Measurements from ENCODE around the gene TRAM2. TPM values are rescaled to one million over a fixed set of nuclear protein-coding genes. Genes with fewer than 3 reads are reported as not detected.

TRAM2 gene
- total and polyA plus RNA-seq, 2 of the 8 experiments (the other 6 are each of a cell fraction or from before 2014, with no cell fraction given): 9.0 to 21.4 TPM

DNA sequence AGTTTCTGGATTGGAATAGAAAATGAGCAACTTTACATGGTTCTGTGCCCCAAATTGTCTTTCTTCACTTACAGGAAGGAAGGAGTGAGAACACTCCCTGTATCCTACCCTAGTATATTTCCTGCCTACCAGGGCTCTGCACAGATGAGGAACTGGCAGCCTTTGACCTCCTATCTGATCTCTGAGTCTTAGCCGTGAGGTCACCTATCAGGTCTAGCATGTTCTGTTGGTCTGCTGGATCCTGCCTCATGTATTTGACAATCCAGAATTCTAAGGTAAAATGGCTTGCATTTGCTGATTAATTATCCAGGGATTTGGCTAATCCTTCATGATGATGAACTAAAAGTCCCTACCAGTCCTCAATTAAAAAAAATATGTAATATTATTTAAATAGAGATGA, 35.0 kb upstream of the TRAM2 start:
- POLR2A ChIA-PET (ENCODE audit: partially characterized antibody): interaction anchor here (1.4 kb wide), 1 partner anchor 10 kb away, joined by 5 read pairs; no protein-coding TSS in a partner anchor
- Histone ChIP-seq H4K8ac (ENCODE audit: extremely low read depth, insufficient read depth, low read length) (no peak overlapping the region), H3K4me3 (ENCODE audit: extremely low read depth in 1 of 4, insufficient read depth in 2 of 4, low read depth in 3 of 4, low read length in 4 of 4) (no peak overlapping the region), H2BK12ac (ENCODE audit: low read depth, low read length) (no peak overlapping the region), H3K36me3 (ENCODE audit: control insufficient read depth in 2 of 4, insufficient read depth in 4 of 4, low read length in 3 of 4) (no peaks in the 10 kb centered on the region), H4K20me1 (replicated peaks in 1 of 2; ENCODE audit: control insufficient read depth in 1 of 2, insufficient read depth in 2 of 2, low read length in 2 of 2) (no peaks in the 10 kb centered on the region), H2BK15ac (ENCODE audit: low read length) (no peak overlapping the region), H3K18ac (ENCODE audit: extremely low read depth, low read length) (no peak overlapping the region), H4K5ac (ENCODE audit: insufficient read length, low read depth, low read length) (no peak overlapping the region), H3K9ac (replicated peaks in 1 of 4; ENCODE audit: extremely low read depth in 1 of 4, low read depth in 3 of 4, low read length in 3 of 4) (no peak overlapping the region), H3K23ac (ENCODE audit: insufficient read length) (no peak overlapping the region), H3K4me1 (replicated peaks in 1 of 4; ENCODE audit: control insufficient read depth in 3 of 4, insufficient read depth in 4 of 4, low read length in 3 of 4) (no peaks in the 10 kb centered on the region), H2AFZ (ENCODE audit: low read length) (no peak overlapping the region), H3K9me3 (ENCODE audit: insufficient read depth in 2 of 2, low read depth in 1 of 2, low read length in 1 of 2) (no peaks in the 10 kb centered on the region), H4K91ac (replicated peaks; ENCODE audit: insufficient read length, low read length) (no peak overlapping the region), H3K14ac (ENCODE audit: insufficient read length) (no peak overlapping the region), H2BK120ac (replicated peaks; ENCODE audit: low read depth, low read length) (no peak overlapping the region), H3K23me2 (ENCODE audit: low read depth, low read length) (no peaks in the 10 kb centered on the region; the same call in 1 of the 2 replicates), H3K79me2 (ENCODE audit: control insufficient read depth in 1 of 2, insufficient read depth in 2 of 2, low read length in 2 of 2) (no peaks in the 10 kb centered on the region), H3K79me1 (ENCODE audit: low read depth, low read length) (no peaks in the 10 kb centered on the region), H2BK5ac (ENCODE audit: low read depth, low read length) (no peak overlapping the region), H3K56ac (replicated peaks; ENCODE audit: insufficient read length, low read depth, low read length) (no peak overlapping the region), H3K4ac (replicated peaks; ENCODE audit: insufficient read length, low read depth, low read length) (no peak overlapping the region), H2BK20ac (ENCODE audit: low read length) (no peak overlapping the region), H3K4me2 (ENCODE audit: insufficient read depth in 1 of 2, low read depth in 2 of 2, low read length in 2 of 2) (no peak overlapping the region), H2AK5ac (ENCODE audit: low read depth, low read length) (no peak overlapping the region), H3K27ac (ENCODE audit: low read depth, low read length) (no peak overlapping the region), H3K27me3 (replicated peaks in 1 of 4; ENCODE audit: control insufficient read depth in 3 of 4, extremely low read depth in 1 of 4, insufficient read depth in 3 of 4, low read length in 3 of 4) (no peaks in the 10 kb centered on the region)
- no peak for FAIRE-seq
- CTCF ChIA-PET (ENCODE audit: partially characterized antibody): interaction anchor here (0.6 to 1.8 kb wide), 2 partner anchors 13 to 460 kb away, joined by 3 to 7 read pairs; no protein-coding TSS in a partner anchor
- no peak for DNase-seq (ENCODE audit: low read depth in 1 of 2, low spot score in 2 of 2)
- 92% methylated on average over 1 of the region's 1 CpG; no CpG with 5 or more reads in 1 of the 2 experiments for WGBS, 2 experiments (ENCODE audit: extremely low coverage in 1 of 2, insufficient coverage in 1 of 2, insufficient read length in 1 of 2, insufficient replicate concordance in 2 of 2, low coverage in 1 of 2, low lambda C conversion rate in 2 of 2, missing lambda C conversion rate in 1 of 2)
- TF ChIP-seq CREB1 (IDR thresholded peaks at IDR 0.05): no peak
- TF ChIP-seq KDM5A (IDR thresholded peaks at IDR 0.05; ENCODE audit: low read length): no peak
- TF ChIP-seq POLR2A (IDR thresholded peaks at IDR 0.05; ENCODE audit: control extremely low read depth in 1 of 2, low read depth in 2 of 2, low read length in 2 of 2): no peak
- TF ChIP-seq ASH2L (IDR thresholded peaks at IDR 0.05; ENCODE audit: low read length): no peak
- TF ChIP-seq CBX5 (IDR thresholded peaks at IDR 0.05; ENCODE audit: low read depth, low read length): no peak
- no peak for TF ChIP-seq HDAC2 (IDR thresholded peaks at IDR 0.05; ENCODE audit: borderline replicate concordance in 1 of 2, low read depth in 2 of 2, low read length in 2 of 2)
- TF ChIP-seq TCF12 (IDR thresholded peaks at IDR 0.05; ENCODE audit: low read depth, low read length): no peak
- TF ChIP-seq TBP (IDR thresholded peaks at IDR 0.05; ENCODE audit: low read depth, low read length): no peak
- TF ChIP-seq RAD21 (IDR thresholded peaks at IDR 0.05 in 1 of 2, conservative IDR thresholded peaks at IDR 0.05 in 1 of 2; ENCODE audit: low read depth in 2 of 2, low read length in 2 of 2): no peak
- no peak for TF ChIP-seq HDAC6 (IDR thresholded peaks at IDR 0.05; ENCODE audit: low read depth, low read length)
- no peak for TF ChIP-seq KDM4A (IDR thresholded peaks at IDR 0.05; ENCODE audit: low read depth, low read length, severe bottlenecking)
- no peak for TF ChIP-seq JUND (IDR thresholded peaks at IDR 0.05; ENCODE audit: low read length)
- no peak for TF ChIP-seq RXRA (IDR thresholded peaks at IDR 0.05; ENCODE audit: insufficient read depth, low read depth, low read length)
- no peak for TF ChIP-seq POLR2AphosphoS5 (IDR thresholded peaks at IDR 0.05; ENCODE audit: low read depth, low read length)
